Right ventricle myocardium inferior (tissue), 1 donor: ENCODE results near the gene PCNX1. TPM values are rescaled to one million over a fixed set of nuclear protein-coding genes. Genes with fewer than 3 reads are reported as not detected.
"Not testable (repeated sequence)": the region's sequence is repeated elsewhere in the genome, so short reads cannot be mapped to it uniquely, and the experiment has no call there.

Source experiments
- ATAC-seq: fragments of 200-7000 bp; cut with Tn5 transposase; one replicate; pipeline ENCODE4 v1.9.1; 2020; ENCODE audit warnings: mild to moderate bottlenecking, moderate library complexity
- DNase-seq: peaks from one replicate; pipeline ENCODE4 v3.0.0; 2021; ENCODE audit errors: missing footprints
- intact Hi-C: fragments of 100-400 bp; cut with DNase I; formaldehyde crosslinking; loops from one replicate; pipeline ENCODE4 v1.11.0; 2022
- long read RNA-seq: library from polyadenylated mRNA; unstranded; transcript quantifications from one replicate; pipeline ENCODE4 v2.0.0, GENCODE V29; 2021
- total RNA-seq: library from RNA; stranded (reverse); fragmentation: NEBNext Ultra II Directional; extraction: Animal tissue kit (Norgen Biotek cat#: 25700); gene quantifications from one replicate; pipeline ENCODE4 v1.2.1, GENCODE V29; 2021
- donor health status: DM: no; HTN: yes; CAD: no; lungs with severe emphysema.

PCNX1 gene
- total RNA-seq, result 33.6 TPM
- long read RNA-seq, full-length matches to known transcripts, result 1 of 5 reads
- long read RNA-seq, partial matches to known transcripts, result 2 of 5 reads
- long read RNA-seq, other reads (novel, unspliced or antisense), result 2 of 5 reads

DNA sequence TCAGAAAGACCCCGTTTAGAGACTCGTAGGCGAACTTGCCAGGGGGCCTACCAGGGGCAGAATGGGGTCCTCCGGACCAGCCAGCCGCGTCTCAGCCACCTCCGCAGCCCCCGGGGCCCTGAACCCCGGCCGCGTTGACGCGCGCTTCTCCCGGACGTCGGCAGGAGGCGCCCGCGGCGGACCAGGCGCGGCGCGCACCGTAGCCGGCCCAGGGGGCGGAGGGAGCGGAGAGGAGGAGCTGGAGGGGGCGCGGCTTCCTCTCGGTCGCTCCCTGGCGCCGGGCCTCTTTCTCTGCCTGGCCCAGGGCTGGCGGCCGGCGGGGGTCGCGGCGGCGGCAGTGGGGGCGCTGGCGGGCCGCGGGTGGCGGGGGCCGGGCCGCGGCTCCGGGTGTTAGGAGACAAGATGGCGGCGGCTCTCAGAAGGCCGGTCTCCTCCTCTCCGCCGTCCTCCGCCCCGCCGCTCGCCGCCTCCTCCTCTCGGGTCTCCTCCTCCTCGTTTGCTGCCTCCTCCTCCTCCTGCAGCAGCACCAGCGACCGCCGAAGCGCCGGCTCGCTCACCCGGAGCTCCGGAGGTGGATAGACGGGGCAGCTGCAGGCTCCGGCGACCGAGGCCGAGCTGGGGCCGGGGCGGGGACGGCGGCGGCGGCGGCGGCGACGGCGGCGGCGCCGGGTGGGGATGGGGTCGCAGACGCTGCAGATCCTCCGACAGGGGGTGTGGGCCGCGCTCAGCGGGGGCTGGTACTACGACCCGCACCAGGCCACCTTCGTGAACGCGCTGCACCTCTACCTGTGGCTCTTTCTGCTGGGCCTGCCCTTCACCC lies at the start of gene PCNX1:
Gene PCNX1 (plus strand): TSS at position 284 of the 820 bp plus-strand sequence. CDS start 392 bp downstream, at position 676.
- intact Hi-C loops, result loop anchor here (2.0 kb wide), 2 partner anchors 65 to 91 kb away; no protein-coding TSS in a partner anchor

GRCh38 chr14:70857496-70857890 lies 49.8 kb upstream of the PCNX1 start:
- intact Hi-C loops, result no loop called here
- no peak for ATAC-seq
- no peak for DNase-seq

More for the DNA sequence above, at the start of gene PCNX1:
- ATAC-seq, result peak; percentile 91
- peak; percentile 96 for DNase-seq

DNA sequence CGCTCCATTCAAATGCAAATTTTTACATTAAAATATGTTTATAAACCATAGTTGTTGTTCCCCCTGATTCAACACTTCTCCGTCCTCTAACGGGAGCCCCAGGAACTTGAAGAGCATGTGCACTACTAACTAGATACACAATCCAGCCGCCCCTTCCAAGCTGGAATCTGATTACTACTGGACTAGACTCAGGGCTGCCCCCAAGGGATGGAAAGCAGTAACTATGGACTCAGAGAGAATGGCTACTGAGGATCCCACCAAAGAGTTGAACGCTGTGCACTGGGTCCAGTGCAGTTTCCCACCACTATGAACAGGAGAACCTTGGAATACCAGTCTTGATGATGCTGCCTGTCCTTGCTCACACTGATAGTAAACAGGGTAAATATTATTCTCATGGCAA lies 48.6 kb upstream of the PCNX1 start:
- intact Hi-C loops, result no loop called here
- ATAC-seq (no peak), DNase-seq (no peak)

DNA sequence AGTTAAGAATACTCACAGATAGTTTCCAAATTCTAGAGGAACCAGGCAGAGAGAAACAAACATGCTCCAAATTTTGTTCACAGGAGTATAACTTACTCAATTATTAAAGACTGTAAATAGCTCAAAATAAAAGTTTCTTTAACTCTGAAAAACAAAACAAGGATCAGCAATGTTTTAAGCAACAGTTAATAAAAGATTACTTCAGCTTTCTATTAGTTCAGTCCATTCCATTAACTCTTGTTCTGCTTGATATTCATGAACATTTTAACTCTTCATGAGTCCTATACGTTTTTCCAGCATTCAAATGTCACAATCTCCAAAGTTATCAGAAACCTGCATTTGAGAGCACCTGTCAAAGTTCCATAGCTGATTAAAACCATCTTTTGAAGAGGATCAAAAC lies 40.3 kb upstream of the PCNX1 start:
- ATAC-seq, intact Hi-C loops, DNase-seq: not testable (repeated sequence)

GRCh38 chr14:70871001-70871400 lies 36.3 kb upstream of the PCNX1 start:
- intact Hi-C loops, result no loop called here
- ATAC-seq (no peak), DNase-seq (no peak)

DNA sequence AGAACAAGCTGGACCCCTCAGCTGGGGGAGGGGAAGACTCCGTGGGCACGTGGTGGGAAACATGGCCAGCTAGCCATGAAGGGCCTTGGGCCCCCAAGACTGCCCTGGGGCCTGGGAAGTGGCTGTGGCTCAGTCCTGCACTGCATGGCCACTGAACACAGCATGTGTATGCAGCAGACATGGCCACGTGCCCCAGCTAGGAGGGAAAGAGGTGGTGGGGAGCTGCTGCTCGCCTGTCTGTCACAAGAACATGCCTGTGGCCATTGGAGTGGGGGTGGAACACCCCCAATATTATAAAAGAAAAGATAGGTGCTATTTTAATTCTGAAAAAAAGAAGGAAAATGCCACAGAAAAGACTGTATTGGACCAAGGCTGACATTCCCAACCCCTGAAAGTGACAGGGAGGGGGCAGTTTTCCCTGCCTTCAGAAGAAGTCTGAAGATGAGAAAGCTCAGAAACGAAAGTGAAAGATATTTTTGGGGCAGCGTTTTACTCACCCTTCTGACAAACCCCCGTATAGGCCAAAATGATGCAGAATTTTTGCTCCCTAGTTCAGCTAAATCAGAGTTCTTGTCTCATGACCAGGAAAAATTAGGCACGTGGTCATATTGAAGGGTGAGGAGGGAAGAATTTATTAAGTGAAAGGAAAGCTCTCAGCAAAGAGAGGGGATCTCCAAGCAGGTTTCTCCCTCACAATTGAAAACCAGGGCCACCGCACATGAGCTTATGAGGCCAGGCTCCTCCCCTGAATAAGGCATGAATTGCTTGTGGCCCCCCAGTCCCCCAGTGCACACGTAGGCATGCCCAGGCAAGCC lies 35.2 kb upstream of the PCNX1 start:
- ATAC-seq (no peak), DNase-seq (no peak)
- intact Hi-C loops, result no loop called here

GRCh38 chr14:70872678-70873020 lies 34.6 kb upstream of the PCNX1 start:
- ATAC-seq, result no peak
- DNase-seq, result no peak
- intact Hi-C loops, result no loop called here

GRCh38 chr14:70873627-70874026 lies 33.6 kb upstream of the PCNX1 start:
- no peak for ATAC-seq
- no peak for DNase-seq
- intact Hi-C loops, result no loop called here

DNA sequence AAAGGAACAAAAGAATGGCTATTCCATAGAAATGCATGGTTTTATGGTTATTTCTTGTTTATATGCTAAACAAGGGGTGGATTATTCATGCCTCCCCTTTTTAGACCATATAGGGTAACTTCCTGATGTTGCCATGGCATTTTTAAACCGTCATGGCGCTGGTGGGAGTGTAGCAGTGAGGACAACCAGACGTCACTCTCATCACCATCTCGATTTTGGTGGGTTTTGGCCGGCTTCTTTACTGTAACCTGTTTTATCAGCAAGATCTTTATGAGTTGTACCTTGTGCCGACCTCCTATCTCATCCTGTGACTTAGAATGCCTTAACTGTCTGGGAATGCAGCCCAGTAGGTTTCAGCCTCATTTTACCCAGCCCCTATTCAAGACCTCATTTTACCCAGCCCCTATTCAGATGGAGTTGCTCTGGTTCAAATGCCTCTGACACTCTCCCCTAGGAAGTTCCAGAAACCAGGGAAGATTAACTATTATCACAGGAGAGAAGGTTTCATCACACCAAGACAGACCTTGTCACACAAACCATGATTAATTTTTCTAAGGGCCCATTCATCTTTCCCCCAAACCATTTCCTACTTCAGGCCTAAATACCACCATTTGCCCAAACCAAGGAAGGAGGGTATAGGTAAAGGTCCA lies 31.3 kb upstream of the PCNX1 start:
- DNase-seq, intact Hi-C loops, ATAC-seq: not testable (repeated sequence)

DNA sequence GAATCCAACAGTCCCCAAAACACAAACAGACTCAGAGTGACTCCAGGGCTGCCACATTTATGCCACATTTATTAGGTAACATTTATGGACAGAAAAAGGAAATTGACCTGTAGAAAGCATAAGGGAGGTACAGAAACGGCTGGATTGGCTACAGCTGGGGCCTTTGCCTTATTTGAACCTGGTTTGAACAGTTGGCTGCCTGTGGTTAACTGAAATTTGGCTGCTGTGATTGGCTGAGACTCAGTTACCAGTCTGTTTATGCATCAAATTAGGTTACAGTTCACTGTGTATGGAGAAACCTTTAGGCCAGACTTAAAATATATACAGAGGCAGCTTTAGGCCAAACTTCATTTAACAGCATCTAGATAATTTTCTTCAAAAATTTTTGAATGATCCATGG lies 27.8 kb upstream of the PCNX1 start:
- intact Hi-C loops, result no loop called here
- ATAC-seq (no peak), DNase-seq (no peak)

DNA sequence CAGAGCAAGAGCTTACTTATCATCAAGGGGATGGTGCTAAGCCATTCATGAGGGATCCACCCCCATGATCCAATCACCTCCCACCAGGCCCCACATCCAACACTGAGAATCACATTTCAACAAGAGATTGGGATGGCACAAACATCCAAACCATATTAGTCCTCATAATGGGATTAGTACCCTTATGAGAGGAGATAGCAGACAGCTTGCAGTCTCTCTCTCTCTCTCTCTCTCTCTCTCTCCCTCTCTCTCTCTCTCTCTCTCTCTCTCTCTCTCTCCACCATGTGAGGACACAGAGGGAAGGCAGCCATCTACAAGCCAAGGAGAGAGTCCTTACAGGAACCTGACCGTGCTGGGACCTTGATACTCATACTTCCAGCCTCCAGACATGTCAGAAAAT lies 26.4 kb upstream of the PCNX1 start:
- intact Hi-C loops, DNase-seq, ATAC-seq: not testable (repeated sequence)

GRCh38 chr14:70881549-70882177 lies 25.6 kb upstream of the PCNX1 start:
- no peak for ATAC-seq
- intact Hi-C loops, result no loop called here
- no peak for DNase-seq

- no peak for DNase-seq
- peak; percentile 37 for ATAC-seq
- intact Hi-C loops, result no loop called here
Measured at GRCh38 chr14:70882776-70883492, 24.3 kb upstream of the PCNX1 start.

DNA sequence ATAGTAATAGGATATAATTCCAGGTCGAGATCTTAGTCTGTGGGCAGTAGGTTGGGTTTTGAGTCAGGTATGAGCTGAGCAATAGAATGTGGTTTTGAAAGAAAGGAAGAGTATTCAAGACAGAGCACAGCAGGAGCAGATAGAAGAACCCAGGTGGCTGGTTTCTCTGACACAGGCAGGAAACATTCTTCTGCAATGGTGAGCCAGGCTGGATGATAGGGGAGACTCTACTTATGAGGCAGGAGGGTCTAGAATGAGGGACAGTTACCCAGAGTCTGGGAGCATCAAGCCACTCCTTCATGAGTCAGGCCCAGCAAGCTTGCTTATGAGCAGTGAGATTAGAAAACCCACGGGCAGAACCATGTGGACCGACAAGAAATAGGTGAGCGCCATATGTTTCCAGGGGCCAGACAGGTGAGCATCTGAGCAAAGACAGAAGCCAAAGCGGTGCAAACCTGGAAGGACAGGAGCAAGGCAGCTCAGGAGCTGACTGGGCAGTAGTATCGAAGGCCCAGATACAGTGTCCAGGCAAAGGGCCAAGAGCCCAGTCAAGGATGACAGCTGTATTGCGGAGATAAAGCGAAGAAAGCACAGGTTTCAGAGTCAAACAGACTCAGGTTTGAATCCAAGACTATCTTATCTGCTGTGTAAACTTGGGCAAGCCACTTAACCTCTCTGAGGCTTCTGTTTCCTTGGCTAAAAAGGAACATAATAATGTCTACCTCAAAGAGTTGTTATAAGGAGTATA lies 22.5 kb upstream of the PCNX1 start:
- no peak for DNase-seq
- intact Hi-C loops, result no loop called here
- ATAC-seq, result no peak

GRCh38 chr14:70885343-70886022 lies 21.8 kb upstream of the PCNX1 start:
- ATAC-seq (no peak), DNase-seq (no peak)
- intact Hi-C loops, result no loop called here

GRCh38 chr14:70886421-70887206 lies 20.6 kb upstream of the PCNX1 start:
- intact Hi-C loops, result no loop called here
- DNase-seq (no peak), ATAC-seq (no peak)
